Fibroblast of pulmonary artery (primary cell): ENCODE measurements around the gene GAL3ST2.

Source experiments
- DNase-seq: peaks from one replicate; pipeline ENCODE4 v3.0.0-alpha.2; 2010; ENCODE audit warnings: low read depth
- H3K4me3 ChIP-seq: replicated peaks from 2 replicates; pipeline ENCODE4 v1.5.1; 2011; ENCODE audit warnings: low read depth, mild to moderate bottlenecking, control low read depth, low read length, moderate library complexity
- TF ChIP-seq, protein P1 (sequence below): IDR thresholded peaks from 2 replicates; pipeline ENCODE4 v1.5.1; 2011; ENCODE audit warnings: mild to moderate bottlenecking, control low read depth, low read length, inconsistent platforms; ENCODE audit errors: missing control alignments

The GAL3ST2 gene

GRCh38 chr2:241852116-241852980 lies 75.7 kb downstream of the GAL3ST2 start:
- TF ChIP-seq, protein P1, sequence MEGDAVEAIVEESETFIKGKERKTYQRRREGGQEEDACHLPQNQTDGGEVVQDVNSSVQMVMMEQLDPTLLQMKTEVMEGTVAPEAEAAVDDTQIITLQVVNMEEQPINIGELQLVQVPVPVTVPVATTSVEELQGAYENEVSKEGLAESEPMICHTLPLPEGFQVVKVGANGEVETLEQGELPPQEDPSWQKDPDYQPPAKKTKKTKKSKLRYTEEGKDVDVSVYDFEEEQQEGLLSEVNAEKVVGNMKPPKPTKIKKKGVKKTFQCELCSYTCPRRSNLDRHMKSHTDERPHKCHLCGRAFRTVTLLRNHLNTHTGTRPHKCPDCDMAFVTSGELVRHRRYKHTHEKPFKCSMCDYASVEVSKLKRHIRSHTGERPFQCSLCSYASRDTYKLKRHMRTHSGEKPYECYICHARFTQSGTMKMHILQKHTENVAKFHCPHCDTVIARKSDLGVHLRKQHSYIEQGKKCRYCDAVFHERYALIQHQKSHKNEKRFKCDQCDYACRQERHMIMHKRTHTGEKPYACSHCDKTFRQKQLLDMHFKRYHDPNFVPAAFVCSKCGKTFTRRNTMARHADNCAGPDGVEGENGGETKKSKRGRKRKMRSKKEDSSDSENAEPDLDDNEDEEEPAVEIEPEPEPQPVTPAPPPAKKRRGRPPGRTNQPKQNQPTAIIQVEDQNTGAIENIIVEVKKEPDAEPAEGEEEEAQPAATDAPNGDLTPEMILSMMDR, result no peak
- H3K4me3 ChIP-seq, result no peak overlapping the region
- no peak for DNase-seq

GRCh38 chr2:241852981-241853631 lies 76.5 kb downstream of the GAL3ST2 start:
- no peak for DNase-seq
- H3K4me3 ChIP-seq, result no peak overlapping the region
- TF ChIP-seq, protein P1, result no peak
